OCI-LY3 (cell line): ENCODE data around the gene POLRMT.

Experiments
- H2AFZ ChIP-seq: fragments of 200-600, 300-600 bp; shearing (Covaris generic); 2 replicates; pipeline ENCODE4 v1.6.0; 2014; ENCODE audit warnings: antibody characterized with exemption, low read depth, low read length
- H3K27ac ChIP-seq: fragments of 200-600, 300-600 bp; sonication (generic); 2 replicates; pipeline ENCODE4 v1.5.1; 2014; ENCODE audit warnings: mild to moderate bottlenecking, low read length, moderate library complexity, mixed read lengths
- H3K27me3 ChIP-seq: fragments of 200-600, 300-600 bp; sonication (generic); 2 replicates; pipeline ENCODE4 v1.6.1; 2014; ENCODE audit warnings: low read depth, low read length, mixed read lengths
- H3K36me3 ChIP-seq: fragments of 200-600, 300-600 bp; sonication (generic); replicated peaks from 2 replicates; pipeline ENCODE3; 2014; ENCODE audit warnings: low read depth, low read length, mixed read lengths
- H3K4me1 ChIP-seq: fragments of 300-600, 200-600 bp; sonication (generic); 2 replicates; pipeline ENCODE4 v1.6.1; 2014; ENCODE audit warnings: low read length, mixed read lengths
- H3K4me2 ChIP-seq: fragments of 200-600, 300-600 bp; sonication (generic); 2 replicates; pipeline ENCODE4 v1.6.1; 2014; ENCODE audit warnings: low read length, mixed read lengths
- H3K4me3 ChIP-seq: fragments of 300-600, 200-600 bp; sonication (generic); 2 replicates; pipeline ENCODE4 v1.5.1; 2014; ENCODE audit warnings: antibody characterized with exemption, mild to moderate bottlenecking, low read length, moderate library complexity
- H3K79me2 ChIP-seq: fragments of 300-600, 200-600 bp; shearing (Covaris generic); 2 replicates; pipeline ENCODE4 v1.6.1; 2014; ENCODE audit warnings: mild to moderate bottlenecking, low read length, mixed read lengths
- H3K9ac ChIP-seq: fragments of 300-600, 200-600 bp; shearing (Covaris generic); 2 replicates; pipeline ENCODE4 v1.6.0; 2014; ENCODE audit warnings: mild to moderate bottlenecking, low read length, moderate library complexity
- H3K9me3 ChIP-seq: fragments of 200-600, 300-600 bp; shearing (Covaris generic); 2 replicates; pipeline ENCODE4 v1.6.1; 2014; ENCODE audit warnings: low read length, mixed read lengths; ENCODE audit not compliant: insufficient read depth
- H4K20me1 ChIP-seq: fragments of 200-600, 300-600 bp; sonication (generic); 2 replicates; pipeline ENCODE4 v1.6.1; 2016; ENCODE audit warnings: low read length, mixed read lengths; ENCODE audit not compliant: insufficient read depth
- CTCF ChIP-seq: fragments of 200-600, 300-600 bp; sonication (generic); IDR thresholded peaks from 2 replicates; pipeline ENCODE4 v1.5.1; 2014; ENCODE audit warnings: antibody characterized with exemption, low read length, low read depth
- EZH2phosphoT487 ChIP-seq: fragments of 200-600 bp; shearing (Covaris generic); IDR thresholded peaks from 2 replicates; pipeline ENCODE4 v1.6.1; 2018; ENCODE audit warnings: antibody characterized with exemption, mixed run types, low read depth

The POLRMT gene

GRCh38 chr19:591099-591958, 42.0 kb downstream of the POLRMT start:
- Histone ChIP-seq H3K4me1 (no peaks in the 10 kb centered on the region), H4K20me1 (peaks cover 6% of the 10 kb centered on the region; the same call in 1 of the 2 replicates), H3K36me3 (no peaks in the 10 kb centered on the region), H3K9ac (no peak overlapping the region), H3K4me2 (no peak overlapping the region), H3K9me3 (no peaks in the 10 kb centered on the region), H3K27me3 (no peaks in the 10 kb centered on the region), H3K27ac (no peak overlapping the region), H3K79me2 (no peaks in the 10 kb centered on the region), H3K4me3 (no peak overlapping the region), H2AFZ (no peak overlapping the region)
- TF ChIP-seq EZH2phosphoT487 (no peak), CTCF (no peak)

GRCh38 chr19:590750-591098, 42.6 kb downstream of the POLRMT start:
- Histone ChIP-seq H3K79me2 (no peaks in the 10 kb centered on the region), H3K36me3 (no peaks in the 10 kb centered on the region), H3K9ac (no peak overlapping the region), H3K4me3 (no peak overlapping the region), H4K20me1 (peaks cover 6% of the 10 kb centered on the region; the same call in 1 of the 2 replicates), H3K4me2 (no peak overlapping the region), H3K4me1 (no peaks in the 10 kb centered on the region), H3K9me3 (no peaks in the 10 kb centered on the region), H3K27me3 (no peaks in the 10 kb centered on the region), H2AFZ (no peak overlapping the region), H3K27ac (no peak overlapping the region)
- TF ChIP-seq CTCF (no peak), EZH2phosphoT487 (no peak)

GRCh38 chr19:590396-590745, 43.0 kb downstream of the POLRMT start:
- no peak overlapping the region for H3K4me2 ChIP-seq
- no peaks in the 10 kb centered on the region for H3K36me3 ChIP-seq
- H3K79me2 ChIP-seq, result no peaks in the 10 kb centered on the region
- peaks cover 6% of the 10 kb centered on the region; the same call in 1 of the 2 replicates for H4K20me1 ChIP-seq
- no peak overlapping the region for H2AFZ ChIP-seq
- no peaks in the 10 kb centered on the region for H3K4me1 ChIP-seq
- H3K27ac ChIP-seq, result no peak overlapping the region
- H3K9me3 ChIP-seq, result no peaks in the 10 kb centered on the region
- no peak overlapping the region for H3K9ac ChIP-seq
- no peak for TF ChIP-seq EZH2phosphoT487
- no peak for TF ChIP-seq CTCF
- no peaks in the 10 kb centered on the region for H3K27me3 ChIP-seq
- H3K4me3 ChIP-seq, result no peak overlapping the region

GRCh38 chr19:589693-590395, 43.5 kb downstream of the POLRMT start, which contains the start of gene HCN2:
HCN2 (plus strand) TSS chr19:589881; CDS start chr19:589946, 65 bp downstream.
- no peaks in the 10 kb centered on the region for H3K27me3 ChIP-seq
- TF ChIP-seq CTCF, result no peak
- TF ChIP-seq EZH2phosphoT487, result no peak
- no peak within 1 kb of the TSS for H2AFZ ChIP-seq
- H3K4me2 ChIP-seq, result no peak within 1 kb of the TSS
- no peaks in the 10 kb centered on the region for H3K36me3 ChIP-seq
- peaks cover 6% of the 10 kb centered on the region; the same call in 1 of the 2 replicates for H4K20me1 ChIP-seq
- H3K4me1 ChIP-seq, result no peaks in the 10 kb centered on the region
- no peak within 1 kb of the TSS for H3K4me3 ChIP-seq
- H3K9ac ChIP-seq, result no peak within 1 kb of the TSS
- no peak within 1 kb of the TSS for H3K27ac ChIP-seq
- H3K79me2 ChIP-seq, result no peaks in the 10 kb centered on the region
- H3K9me3 ChIP-seq, result no peaks in the 10 kb centered on the region
